G401.6 (cell line): Measurements from ENCODE around the gene ZSWIM8.

Experiments used
- FAIRE-seq: peaks from 2 replicates; lab custom pipeline; 2012; peaks lifted over from hg19 to GRCh38; lab: Jason Lieb, UNC

ZSWIM8 gene

GRCh38 chr10:73798087-73798486, 12.7 kb downstream of the ZSWIM8 start:
- no peak for FAIRE-seq

DNA sequence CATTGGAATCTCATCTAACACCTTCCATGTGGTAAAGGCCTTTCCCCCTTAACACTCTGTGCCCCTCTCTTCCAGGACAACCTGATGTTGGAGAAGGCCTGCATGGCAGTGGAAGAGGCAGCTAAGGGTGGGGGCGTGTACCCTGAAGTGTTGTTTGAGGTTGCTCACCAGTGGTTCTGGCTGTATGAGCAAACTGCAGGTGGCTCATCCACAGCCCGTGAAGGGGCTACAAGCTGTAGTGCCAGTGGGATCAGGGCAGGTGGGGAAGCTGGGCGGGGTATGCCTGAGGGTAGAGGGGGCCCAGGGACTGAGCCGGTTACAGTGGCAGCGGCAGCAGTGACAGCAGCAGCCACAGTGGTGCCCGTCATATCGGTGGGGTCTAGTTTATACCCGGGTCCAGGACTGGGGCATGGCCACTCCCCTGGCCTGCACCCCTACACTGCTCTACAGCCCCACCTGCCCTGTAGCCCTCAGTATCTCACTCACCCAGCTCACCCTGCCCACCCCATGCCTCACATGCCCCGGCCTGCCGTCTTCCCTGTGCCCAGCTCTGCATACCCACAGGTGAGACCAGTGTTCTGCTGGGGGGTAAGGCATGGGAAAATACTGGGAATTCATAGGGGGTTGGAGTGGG, 13.6 kb downstream of the ZSWIM8 start:
- FAIRE-seq, result no peak

GRCh38 chr10:73799899-73800559, 14.6 kb downstream of the ZSWIM8 start:
- no peak for FAIRE-seq

GRCh38 chr10:73800560-73801252, 15.3 kb downstream of the ZSWIM8 start:
- no peak for FAIRE-seq

DNA sequence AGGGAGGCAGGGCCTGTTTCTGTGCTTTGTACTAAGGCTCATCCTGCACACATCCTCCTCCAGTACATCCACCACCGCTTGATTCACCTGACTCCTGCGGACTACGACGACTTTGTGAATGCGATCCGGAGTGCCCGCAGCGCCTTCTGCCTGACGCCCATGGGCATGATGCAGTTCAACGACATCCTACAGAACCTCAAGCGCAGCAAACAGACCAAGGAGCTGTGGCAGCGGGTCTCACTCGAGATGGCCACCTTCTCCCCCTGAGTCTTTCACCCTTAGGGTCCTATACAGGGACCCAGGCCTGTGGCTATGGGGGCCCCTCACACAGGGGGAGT, 15.8 kb downstream of the ZSWIM8 start:
- FAIRE-seq, result no peak

GRCh38 chr10:73802276-73802991, 17.0 kb downstream of the ZSWIM8 start:
- no peak for FAIRE-seq

- FAIRE-seq, result no peak
Observed at GRCh38 chr10:73803680-73804286, 18.4 kb downstream of the ZSWIM8 start.

DNA sequence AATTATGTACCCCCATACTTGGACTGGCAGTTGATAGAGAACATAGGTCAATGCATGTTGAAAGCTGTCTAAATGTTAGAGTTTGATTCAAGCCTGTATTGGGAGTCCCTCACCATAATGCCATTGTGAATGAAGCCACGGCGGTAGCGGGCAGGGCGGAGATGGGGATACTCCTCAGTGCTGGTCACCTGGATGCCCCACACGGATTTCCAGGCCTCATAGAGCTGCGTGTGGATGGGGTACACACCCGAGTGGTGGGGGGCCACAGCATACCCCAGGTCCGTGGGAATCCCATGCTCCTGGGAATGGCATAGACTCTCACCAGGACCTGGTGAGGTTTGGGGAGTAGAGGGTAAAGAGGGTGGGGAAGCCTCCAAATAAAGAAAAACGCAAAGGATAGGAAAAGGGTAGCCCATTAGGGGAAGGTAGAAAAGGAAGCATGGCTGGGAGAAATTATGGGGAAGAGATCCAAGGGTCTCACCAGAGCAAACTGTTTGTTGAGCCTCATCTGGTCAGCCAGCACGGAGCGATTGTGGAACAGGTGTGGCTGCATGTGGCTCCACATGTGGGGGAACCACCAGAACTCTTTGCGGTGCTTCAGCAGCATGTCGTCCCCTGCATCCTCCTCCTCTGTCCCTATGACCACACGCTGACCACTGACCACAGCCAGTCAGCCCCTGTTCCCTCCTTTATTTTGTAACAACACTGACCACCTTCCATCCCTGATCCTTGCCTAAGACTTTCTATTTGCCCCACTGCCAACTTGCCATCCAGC, 21.0 kb downstream of the ZSWIM8 start:
- no peak for FAIRE-seq

DNA sequence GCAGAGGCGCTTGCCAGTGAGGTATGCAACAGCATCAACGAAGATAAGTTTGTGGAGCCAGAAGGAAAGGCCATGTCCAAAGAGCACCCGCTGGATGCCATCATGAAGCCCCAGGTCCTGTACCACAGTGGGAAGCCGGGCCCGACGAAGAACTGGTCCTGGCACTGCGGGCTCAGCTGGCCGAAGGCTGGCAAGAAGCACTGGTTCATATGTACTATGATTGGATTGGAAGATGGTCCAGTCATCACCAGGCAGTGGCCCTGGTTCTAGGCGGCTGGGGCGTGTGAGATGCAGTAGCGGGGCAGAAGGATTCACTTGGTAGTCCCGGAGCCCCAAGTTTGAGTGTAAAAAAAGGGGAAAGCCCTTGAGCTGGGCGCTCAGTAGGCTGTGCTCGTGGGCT, 22.1 kb downstream of the ZSWIM8 start:
- FAIRE-seq, result no peak

DNA sequence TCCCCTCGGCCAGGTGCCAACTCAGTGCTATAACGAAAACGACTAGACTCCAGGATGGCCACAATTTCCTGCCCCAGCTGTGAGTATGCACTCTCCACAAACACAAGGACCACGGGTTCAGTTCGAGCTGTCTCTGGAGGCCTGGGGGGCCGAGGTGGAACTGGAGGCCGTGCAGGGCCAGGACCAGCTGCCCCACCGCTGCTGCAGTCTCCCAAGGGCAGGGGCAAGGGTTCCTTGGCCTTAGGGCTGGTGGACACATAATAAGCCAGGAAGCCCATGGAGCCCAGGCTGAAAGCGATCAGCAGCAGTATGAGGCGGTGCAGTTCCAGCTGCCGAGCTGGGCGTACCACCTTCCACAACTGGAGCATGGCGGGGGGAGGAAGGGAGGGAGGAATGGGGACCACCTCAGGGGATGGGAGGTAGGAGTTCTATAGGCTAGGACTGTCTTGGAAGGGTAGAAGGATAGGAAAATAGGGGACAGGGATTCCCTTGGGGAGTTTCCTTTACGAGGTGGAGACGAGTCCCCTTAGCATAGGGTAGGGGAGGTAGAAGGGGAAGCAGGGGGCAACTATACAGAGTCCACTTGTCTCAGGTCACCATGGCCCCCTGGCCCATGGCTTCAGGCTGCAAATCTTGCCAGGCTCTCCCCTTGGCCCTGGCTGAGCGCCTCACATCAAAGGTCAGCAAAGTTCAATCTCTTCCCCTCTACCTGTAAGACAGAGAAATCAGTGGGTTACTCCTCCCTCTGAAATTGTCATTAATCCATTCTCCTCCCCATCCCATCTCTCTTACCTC, 22.8 kb downstream of the ZSWIM8 start:
- no peak for FAIRE-seq

GRCh38 chr10:73809061-73809818, 23.8 kb downstream of the ZSWIM8 start:
- no peak for FAIRE-seq

DNA sequence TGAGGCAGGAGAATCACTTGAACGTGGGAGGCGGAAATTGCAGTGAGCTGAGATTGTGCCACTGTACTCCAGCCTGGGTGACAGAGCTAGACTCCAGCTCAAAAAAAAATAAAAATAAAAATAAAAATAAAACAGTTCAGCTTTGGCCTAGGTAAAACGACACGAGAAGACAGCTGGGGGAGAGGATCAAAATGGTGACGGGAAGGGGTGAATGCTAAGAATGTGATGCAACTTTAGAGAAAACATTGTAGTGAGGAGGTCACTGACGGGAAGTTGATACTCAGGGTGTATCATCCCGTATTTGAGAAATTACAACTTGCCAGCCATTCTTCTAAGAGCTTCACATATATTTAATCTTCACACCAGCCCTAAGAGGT, 24.9 kb downstream of the ZSWIM8 start:
- no peak for FAIRE-seq

GRCh38 chr10:73810735-73811465, 25.5 kb downstream of the ZSWIM8 start:
- FAIRE-seq, result no peak

GRCh38 chr10:73812657-73813056, 27.3 kb downstream of the ZSWIM8 start:
- FAIRE-seq, result no peak

- no peak for FAIRE-seq
Observed at GRCh38 chr10:73813333-73813732, 27.9 kb downstream of the ZSWIM8 start.

- FAIRE-seq, result no peak
Observed at GRCh38 chr10:73814276-73814895, 29.0 kb downstream of the ZSWIM8 start.

DNA sequence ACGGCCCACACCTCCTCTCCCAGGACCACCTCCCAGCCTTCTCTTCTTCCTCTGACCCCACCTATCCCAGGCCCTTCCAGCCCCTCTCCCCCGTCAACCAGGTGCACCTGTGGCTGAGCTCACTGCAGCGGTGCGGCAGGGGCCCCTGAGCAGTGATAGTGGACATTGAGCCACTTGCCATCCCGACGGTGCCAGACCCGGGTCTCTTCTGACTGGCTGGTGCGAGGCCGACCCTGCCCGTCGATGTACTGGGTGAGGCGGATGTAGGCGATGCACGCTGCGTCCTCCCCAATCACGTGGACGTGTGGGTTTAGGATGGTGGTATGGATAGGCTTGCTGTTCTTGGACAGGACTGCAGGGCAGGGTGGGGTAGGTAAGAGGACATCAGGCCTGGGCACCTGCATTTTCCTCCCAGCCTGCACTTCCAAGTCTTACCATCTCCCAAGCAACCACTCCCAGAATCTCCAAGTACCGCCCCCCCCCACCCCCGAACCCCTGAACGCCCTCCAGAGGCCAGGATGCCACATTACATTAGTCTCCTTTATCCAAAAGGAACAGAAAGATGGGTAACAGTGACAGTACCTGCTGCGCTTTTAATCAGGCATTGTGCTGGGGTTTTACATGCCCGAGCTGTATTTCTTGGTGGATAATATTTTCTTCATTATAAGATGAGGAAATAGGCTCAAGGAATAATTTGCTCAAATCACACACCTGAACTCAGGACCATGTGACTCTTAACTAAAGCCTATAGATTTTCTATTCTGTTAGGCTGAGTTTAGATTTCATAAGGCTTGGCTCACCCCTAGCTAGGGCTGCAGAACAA, 29.7 kb downstream of the ZSWIM8 start:
- no peak for FAIRE-seq

DNA sequence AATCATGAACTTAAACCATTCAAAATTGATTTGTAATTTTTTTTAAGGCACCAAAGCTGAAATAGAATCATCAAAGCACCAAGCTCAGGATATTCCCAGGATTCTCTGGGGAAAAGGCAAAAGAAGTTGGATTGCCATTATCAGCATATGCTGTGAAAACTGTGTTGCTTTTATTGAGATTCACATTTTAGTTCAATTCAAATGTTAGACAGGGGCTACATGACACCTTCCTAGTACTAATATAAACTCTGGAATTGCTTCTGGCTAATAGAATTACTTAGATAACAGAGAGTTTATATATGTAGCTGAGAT, 30.3 kb downstream of the ZSWIM8 start:
- FAIRE-seq, result no peak
